Mesothelial cell of epicardium (in vitro differentiated cells): ENCODE measurements around the gene TMEM242. TPM values are rescaled to one million over a fixed set of nuclear protein-coding genes. Genes with fewer than 3 reads are reported as not detected.
"Not testable (repeated sequence)": the region's sequence is repeated elsewhere in the genome, so short reads cannot be mapped to it uniquely, and the experiment has no call there.

ENCODE experiments used
- DNase-seq, 2 experiments: peaks; one replicate each; pipeline ENCODE4 v3.0.0; 2021; ENCODE audit warnings: low spot score in 2 of 2; ENCODE audit not compliant: unreplicated experiment in 2 of 2
- H3K27ac Mint-ChIP-seq: 2 replicates; pipeline ENCODE4 v1.8.0; 2021; ENCODE audit warnings: mixed read lengths
- H3K27me3 Mint-ChIP-seq: 2 replicates; pipeline ENCODE4 v1.8.0; 2021; ENCODE audit warnings: low read depth, mixed read lengths
- H3K36me3 Mint-ChIP-seq: 2 replicates; pipeline ENCODE4 v1.8.0; 2021; ENCODE audit warnings: mixed read lengths
- H3K4me1 Mint-ChIP-seq: 2 replicates; pipeline ENCODE4 v1.8.0; 2021; ENCODE audit warnings: mixed read lengths
- H3K4me3 Mint-ChIP-seq: 2 replicates; pipeline ENCODE4 v1.8.0; 2021; ENCODE audit warnings: mild to moderate bottlenecking, moderate library complexity, mixed read lengths
- H3K9me3 Mint-ChIP-seq: 2 replicates; pipeline ENCODE4 v1.8.0; 2021; ENCODE audit warnings: mixed read lengths
- CTCF ChIP-seq: fragments of 200-600 bp; sonication (generic); IDR thresholded peaks from one replicate; pipeline ENCODE4 v1.5.0; 2021; ENCODE audit warnings: antibody characterized with exemption; ENCODE audit not compliant: unreplicated experiment
- total RNA-seq: library from RNA; stranded (reverse); gene quantifications from 3 replicates; pipeline ENCODE4 v1.2.1, GENCODE V29; 2021

TMEM242 gene
- total RNA-seq, 1 donor from 2014 or later: 13.3 TPM

GRCh38 chr6:157312757-157313156 is 10.6 kb downstream of the TMEM242 start:
- no peak for DNase-seq
- Mint-ChIP-seq H3K4me3 (no peak overlapping the region), H3K36me3 (peaks cover 29% of the 10 kb centered on the region), H3K27ac (no peak overlapping the region), H3K4me1 (peaks cover 8% of the 10 kb centered on the region), H3K27me3 (no peaks in the 10 kb centered on the region), H3K9me3 (no peaks in the 10 kb centered on the region)
- TF ChIP-seq CTCF: no peak

GRCh38 chr6:157310693-157311092 is 12.6 kb downstream of the TMEM242 start:
- peaks cover 10% of the 10 kb centered on the region for H3K4me1 Mint-ChIP-seq
- H3K4me3 Mint-ChIP-seq, H3K27me3 Mint-ChIP-seq, H3K9me3 Mint-ChIP-seq, DNase-seq, H3K27ac Mint-ChIP-seq: not testable (repeated sequence)
- H3K36me3 Mint-ChIP-seq: peaks cover 22% of the 10 kb centered on the region

GRCh38 chr6:157307661-157308060 is 15.7 kb downstream of the TMEM242 start:
- no peak overlapping the region for H3K27ac Mint-ChIP-seq
- DNase-seq: no peak

GRCh38 chr6:157305670-157306653 is 17.4 kb downstream of the TMEM242 start:
- Mint-ChIP-seq H3K4me3 (no peak overlapping the region), H3K27ac (no peak overlapping the region), H3K27me3 (no peaks in the 10 kb centered on the region), H3K4me1 (peaks cover 8% of the 10 kb centered on the region), H3K9me3 (no peaks in the 10 kb centered on the region), H3K36me3 (peaks cover 6% of the 10 kb centered on the region)
- no peak for DNase-seq
- TF ChIP-seq CTCF: no peak

More at GRCh38 chr6:157307661-157308060, 15.7 kb downstream of the TMEM242 start:
- no peak for TF ChIP-seq CTCF
- no peak overlapping the region for H3K4me3 Mint-ChIP-seq
- H3K9me3 Mint-ChIP-seq: no peaks in the 10 kb centered on the region
- peaks cover 8% of the 10 kb centered on the region for H3K4me1 Mint-ChIP-seq
- no peaks in the 10 kb centered on the region for H3K27me3 Mint-ChIP-seq
- H3K36me3 Mint-ChIP-seq: peaks cover 9% of the 10 kb centered on the region

GRCh38 chr6:157304899-157305663 is 18.2 kb downstream of the TMEM242 start:
- no peaks in the 10 kb centered on the region for H3K27me3 Mint-ChIP-seq
- no peak overlapping the region for H3K27ac Mint-ChIP-seq
- no peak for TF ChIP-seq CTCF
- H3K36me3 Mint-ChIP-seq: no peaks in the 10 kb centered on the region
- H3K4me1 Mint-ChIP-seq: peaks cover 8% of the 10 kb centered on the region
- no peaks in the 10 kb centered on the region for H3K9me3 Mint-ChIP-seq
- H3K4me3 Mint-ChIP-seq: no peak overlapping the region
- DNase-seq: no peak

- H3K27me3 Mint-ChIP-seq: no peaks in the 10 kb centered on the region
- H3K4me3 Mint-ChIP-seq: no peak overlapping the region
- H3K27ac Mint-ChIP-seq: no peak overlapping the region
- H3K9me3 Mint-ChIP-seq: no peaks in the 10 kb centered on the region
- peaks cover 5% of the 10 kb centered on the region for H3K36me3 Mint-ChIP-seq
- H3K4me1 Mint-ChIP-seq: peaks cover 5% of the 10 kb centered on the region
- DNase-seq: no peak
- no peak for TF ChIP-seq CTCF
Measured at GRCh38 chr6:157302736-157303135, 20.6 kb downstream of the TMEM242 start.
